HG03558 (cell line): ENCODE measurements around the gene MAGEL2.

Experiments
- ATAC-seq: cut with Tn5 transposase; IDR thresholded peaks from one replicate; pipeline ENCODE4 v1.9.1; 2021; ENCODE audit warnings: moderate number of reproducible peaks; ENCODE audit not compliant: unreplicated experiment; ENCODE audit errors: extremely low read depth

Gene MAGEL2

DNA sequence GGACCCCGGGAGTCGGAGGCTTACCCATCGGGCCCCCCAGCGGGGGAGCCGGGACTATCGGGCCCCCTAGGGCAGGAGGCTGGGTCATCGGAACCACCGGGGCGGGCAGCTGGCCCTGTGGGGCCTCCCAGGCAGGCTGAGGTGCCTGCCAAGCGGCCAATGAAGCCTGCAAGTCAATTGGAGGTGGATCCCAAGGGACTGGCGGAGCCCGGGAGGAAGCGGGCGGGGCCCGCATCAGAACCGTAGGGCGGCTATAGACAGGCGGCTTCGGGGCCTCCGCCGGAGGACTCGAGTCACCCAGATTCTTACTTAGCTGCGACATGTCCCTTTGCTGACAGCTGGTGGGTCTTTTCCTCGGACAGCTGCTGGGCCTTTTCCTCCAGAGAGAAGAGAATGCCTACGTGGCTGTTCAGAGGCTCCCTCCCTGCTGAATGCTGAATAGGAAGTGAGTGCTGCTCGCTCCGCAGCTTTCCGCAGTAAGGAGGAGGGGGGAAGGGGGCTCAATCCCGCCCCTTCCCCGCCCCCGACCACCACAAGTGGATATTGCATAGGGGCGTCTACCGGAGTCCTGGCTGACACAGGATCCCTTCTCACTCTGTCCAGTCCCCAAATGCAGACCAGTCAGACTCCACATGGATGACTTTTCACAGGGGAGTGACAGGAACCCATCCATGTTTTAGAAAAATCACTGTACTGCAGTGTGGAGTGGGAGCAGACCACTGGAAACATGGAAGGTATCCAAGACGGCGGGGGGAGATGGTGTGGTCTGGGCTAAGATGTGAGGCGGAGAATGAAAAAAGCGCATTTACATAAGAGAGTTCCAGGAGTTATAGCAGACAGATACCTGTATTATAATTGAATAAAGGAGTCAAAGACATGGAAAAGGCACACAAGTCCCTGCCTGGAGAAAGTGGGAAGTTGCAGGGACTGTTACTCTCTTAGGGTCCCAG lies at the start of gene MAGEL2:
Gene MAGEL2, minus strand, starts transcription at position 447 of the 950 bp plus-strand sequence. Its CDS starts 125 bp downstream, at position 322.
- ATAC-seq: no peak

DNA sequence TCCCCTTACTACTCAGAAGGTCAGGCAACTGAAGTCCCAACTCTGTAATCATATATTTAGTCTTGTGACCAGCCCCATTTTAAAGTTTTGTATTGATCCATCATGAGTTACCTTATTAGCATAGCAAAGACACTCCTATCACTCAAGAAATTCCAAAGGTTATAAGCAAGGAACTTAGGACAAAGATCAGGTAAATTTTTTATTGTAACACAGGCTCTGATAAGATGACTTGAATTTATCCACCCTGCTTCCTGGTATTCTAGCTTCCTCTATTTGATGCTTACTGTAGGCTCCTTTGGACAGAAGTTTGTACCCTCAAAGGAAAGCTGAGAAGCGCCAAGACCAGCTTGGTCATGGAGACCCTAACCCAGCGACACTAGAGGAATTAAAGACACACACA lies 47.6 kb upstream of the MAGEL2 start:
- no peak for ATAC-seq

DNA sequence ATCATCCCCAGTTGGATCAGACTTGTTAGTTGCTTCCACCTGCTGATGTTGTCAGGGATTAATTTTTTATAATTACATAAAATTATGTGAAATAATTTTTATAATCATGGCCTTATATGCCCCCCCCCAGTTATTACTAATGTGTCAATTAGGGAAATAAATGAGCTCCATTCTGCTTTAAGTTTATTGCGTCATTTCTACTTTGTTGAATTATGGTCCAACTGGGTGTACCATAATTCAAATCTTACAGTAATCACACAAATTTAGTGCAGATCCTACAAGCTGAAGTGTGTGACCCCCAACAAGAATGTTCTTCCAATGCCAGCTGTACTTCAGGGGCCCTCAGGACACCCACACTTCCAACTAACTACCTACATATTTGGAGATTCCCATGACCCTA lies 46.9 kb upstream of the MAGEL2 start:
- no peak for ATAC-seq

DNA sequence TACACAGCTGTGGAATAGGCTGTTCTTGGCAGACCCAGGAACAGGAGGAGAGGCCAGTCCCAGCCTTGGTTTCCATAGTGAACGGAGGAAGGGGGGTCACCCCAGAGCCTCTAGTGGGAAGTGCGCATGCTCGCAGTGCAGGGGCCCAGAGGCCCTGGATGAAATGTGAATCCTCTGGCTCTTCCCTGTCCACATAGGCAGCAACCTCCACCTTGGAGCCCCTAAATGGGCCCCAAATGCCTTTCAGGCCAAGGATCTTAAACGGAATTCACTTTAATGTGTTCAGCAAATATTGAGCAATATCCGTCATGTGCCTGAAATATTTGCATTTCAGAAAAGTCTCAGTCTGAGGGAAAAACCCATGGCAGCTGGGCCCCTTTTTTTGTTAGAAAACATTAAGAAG lies 42.8 kb upstream of the MAGEL2 start:
- ATAC-seq: no peak

DNA sequence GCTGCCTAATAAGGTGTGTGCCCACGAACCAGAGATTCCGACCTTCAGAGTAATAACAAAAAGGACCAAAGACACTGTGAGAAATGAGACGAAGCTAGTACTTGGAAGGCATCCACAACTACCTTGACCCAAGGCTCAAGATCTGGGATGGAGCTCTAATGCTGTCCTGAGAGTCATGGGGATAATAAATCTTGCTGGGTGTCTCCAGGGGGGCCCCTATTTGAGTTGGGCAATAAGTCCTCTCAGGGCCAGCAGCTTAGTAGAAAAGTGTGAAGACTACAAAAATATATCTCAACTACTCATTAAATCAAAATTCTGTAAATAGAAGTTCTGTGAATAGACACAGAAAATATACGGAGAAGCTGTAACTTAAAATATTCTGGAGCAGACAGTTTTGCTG lies 42.3 kb upstream of the MAGEL2 start:
- ATAC-seq: no peak

DNA sequence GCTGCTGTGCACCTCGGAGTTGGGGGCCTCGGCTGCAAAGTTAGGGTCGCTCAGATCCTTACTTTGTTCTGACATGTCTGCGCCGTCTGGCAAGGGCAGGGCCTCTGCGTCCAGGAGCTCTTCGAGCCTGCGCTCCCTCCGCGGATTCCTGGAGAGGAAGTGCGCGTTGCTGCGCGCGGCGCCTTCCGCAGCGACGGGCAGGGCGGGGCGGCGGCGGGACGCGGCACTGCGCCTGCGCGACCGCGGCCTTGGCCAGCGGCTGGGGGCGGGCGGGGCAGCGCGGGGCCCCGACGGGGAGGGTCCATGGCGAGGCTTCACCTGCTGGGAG lies 39.4 kb upstream of the MAGEL2 start, which contains the start of gene NDN:
Gene NDN, minus strand, starts transcription at position 163 of the 328 bp plus-strand sequence. Its CDS starts 88 bp downstream, at position 75.
- no peak for ATAC-seq

DNA sequence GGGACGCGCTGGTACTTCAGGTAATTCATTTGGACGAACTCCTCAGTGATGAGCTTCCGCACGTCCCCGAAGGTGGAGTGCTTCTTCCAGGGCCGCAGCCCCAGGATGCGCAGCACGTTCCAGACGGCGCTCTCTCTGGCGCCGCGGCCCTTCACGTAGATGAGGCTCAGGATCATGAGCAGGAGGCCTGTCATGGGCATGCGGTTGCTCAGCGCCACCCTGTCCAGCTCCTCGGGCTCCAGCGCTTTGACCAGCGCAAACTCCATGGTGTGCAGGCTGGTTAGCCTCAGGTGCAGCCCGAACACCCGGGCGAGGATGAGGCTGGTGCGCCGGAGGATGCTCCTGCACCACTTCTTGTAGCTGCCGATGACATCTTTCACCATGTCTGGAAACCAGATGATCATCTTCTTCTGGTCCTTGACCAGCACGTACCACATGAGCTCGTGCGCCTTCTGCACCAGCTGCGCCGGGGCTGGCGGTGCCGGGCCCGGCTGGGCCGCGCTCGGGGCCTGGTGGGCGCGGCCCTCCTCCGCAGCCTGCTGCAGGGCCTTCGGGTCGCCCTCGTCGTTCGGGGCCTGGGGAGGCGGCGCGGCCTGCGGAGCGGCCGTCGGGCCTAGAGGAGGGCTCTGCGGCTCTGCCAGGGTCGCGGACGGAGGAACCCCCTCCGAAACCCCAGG lies 38.9 kb upstream of the MAGEL2 start:
- no peak for ATAC-seq

DNA sequence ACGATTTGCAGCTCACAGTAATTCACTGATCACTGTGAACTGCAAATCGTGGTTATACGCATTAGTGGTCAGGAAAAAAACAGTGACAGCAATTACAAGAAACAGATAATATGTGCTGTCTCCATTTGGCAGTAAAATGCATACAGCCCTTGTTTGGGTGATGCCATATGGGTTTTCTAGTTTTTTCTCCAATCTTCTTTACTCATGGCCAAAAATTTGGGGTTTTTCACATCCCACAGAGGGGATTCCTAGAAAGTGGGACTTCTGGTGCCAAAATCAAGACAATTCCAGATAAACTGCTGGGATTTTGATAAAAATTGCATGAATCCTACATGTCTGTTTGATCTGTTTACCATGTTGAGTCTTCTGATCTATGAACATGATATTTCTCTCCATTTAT lies 23.8 kb upstream of the MAGEL2 start:
- no peak for ATAC-seq

DNA sequence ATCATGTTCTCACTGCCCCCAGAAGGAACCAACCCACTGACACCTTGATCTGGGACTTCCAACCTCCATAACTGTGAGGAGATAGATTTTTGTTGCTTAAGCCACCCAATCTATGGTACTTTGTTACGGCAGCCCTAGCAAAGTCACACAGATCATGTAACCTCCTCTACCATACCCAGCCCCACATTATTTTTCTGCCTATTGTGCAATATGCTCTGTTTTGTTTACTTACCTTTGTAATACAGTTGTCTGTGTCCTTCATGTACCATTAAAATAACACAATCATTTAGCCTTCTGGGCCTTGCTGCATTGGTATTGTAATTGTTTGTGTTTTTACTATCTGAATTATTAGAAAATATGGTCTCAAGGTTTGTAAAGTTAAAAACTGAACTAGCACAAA lies 23.3 kb upstream of the MAGEL2 start:
- no peak for ATAC-seq

DNA sequence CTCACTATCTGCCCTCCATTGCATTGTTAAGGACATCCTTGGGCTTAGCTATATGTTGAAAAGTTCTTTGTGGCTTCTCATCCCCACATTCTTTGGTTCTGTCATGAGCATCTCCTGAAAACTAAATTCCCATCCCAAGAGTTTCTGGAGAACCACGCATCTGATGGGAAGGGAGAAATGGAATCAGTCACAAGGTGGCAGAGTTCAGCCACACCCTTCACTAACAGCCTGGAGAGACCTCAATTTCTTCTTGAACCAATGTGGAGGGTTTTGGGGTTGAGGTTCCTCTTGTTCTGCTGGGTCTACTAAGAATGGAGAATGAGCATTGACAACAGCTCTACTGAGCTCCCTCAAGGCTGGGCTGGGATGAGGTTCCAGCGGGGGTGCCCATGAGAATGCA lies 15.6 kb upstream of the MAGEL2 start:
- ATAC-seq: no peak

DNA sequence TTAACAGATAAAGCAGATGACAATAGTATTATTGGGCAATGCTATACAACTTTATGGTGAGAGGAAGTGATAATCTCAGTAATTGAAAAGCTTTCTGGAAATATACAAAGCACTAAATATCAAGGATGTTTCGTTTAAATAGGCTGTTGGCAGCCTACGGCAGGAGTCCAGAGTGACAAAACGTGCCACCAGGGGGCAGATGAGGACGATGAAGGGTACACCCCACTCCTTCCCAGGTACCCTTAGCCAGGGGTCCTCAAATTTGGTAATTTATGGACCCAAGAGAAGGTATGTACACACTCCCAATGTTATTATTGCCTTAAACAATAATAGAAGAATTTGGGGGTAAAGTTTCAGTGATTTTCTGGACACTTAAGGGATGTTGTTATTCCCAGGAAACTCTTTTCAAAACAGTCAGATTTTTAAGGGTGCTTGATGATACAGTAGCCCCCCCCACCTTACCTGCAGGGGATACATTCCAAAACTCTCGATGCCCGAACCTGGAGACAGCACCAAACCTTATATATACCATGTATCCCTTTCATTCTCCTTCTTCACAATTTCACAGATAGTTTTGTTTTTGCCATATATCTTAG lies 1.4 kb upstream of the MAGEL2 start:
- ATAC-seq: no peak

DNA sequence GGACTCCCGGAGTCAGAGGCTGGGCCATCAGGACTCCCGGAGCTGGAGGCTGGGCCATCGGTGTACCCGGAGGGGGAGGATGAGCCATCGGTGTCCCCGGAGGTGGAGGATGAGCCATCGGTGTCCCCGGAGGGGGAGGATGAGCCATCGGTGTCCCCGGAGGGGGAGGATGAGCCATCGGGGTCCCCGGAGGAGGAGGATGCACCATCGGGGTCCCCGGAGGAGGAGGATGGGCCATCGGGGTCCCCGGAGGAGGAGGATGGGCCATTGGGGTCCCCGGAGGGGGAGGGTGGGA lies 719 bp downstream of the MAGEL2 start:
- ATAC-seq: no peak

DNA sequence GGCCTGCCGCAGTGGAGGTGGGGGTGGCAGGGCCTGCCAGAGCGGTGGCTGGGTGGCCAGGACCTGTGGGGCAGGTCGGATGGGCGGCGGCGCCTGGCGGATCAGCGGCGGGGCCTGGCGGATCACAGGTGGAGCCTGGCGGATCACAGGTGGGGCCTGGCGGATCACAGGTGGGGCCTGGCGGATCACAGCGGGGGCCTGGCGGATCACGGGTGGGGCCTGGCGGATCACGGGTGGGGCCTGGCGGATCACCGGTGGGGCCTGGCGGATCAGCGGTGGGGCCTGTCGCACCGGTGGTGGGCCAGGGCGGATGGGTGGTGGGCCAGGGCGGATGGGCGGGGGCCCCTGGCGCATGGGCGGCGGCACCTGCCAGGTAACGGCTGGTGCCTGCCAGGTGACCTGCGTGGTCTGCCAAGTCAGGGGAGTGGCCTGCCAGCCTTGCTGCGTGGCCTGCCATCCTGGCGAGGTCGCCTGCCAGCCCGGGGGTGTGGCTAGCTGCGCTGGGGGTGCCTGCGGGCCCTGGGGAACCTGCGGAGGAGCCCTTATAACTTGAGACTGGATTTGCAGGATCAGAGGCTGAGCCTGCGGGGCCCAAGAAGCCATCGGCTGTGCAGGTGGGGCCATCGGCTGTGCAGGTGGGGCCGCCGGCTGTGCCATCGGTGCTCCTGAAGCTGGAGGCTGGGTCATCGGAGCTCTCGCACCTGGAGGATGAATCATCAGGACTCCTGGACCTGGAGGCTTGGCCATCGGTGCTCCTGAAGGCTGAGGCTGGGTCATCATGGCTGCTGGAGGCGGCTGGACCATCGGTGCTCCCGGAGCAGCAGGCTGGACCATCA lies 1.3 kb downstream of the MAGEL2 start:
- ATAC-seq: no peak

DNA sequence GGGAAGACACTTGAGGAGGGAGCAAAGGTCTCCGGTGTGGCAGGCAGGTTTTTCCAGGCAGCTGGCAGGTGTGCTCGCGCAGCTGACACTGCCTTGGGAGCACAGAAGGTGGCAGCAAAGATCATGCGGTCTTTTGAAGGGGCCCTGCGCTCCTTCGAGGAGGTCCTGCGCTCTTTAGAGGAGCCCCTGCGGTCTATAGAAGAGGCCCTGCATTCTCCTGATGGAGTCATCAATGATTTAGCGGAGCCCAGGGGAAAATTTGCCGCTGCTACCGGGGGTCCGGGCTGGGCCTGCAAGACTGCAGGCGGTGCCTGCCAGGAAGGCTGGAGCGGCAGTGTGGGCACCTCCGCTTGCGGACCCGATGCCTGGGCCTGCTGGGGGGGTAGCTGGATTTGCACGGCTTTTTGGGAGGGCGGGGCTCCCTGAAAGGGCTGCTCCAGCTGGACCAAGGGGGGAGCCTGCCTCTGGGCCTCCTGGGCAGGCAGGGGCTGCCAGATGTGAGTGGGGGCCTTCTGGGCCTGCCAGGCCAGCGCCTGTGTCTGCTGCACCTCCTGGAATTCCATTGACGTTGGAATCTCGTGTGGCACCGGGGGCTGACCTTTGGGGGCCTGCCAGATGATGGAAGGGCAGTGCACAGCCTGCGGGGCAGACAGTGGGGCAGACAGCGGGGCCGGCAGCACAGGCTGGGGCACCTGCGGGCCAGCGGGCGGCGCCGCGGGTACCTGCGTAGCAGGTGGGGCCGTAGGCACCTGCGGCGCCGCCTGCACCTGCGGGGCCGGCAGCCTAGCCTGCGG lies 2.1 kb downstream of the MAGEL2 start:
- ATAC-seq: no peak

DNA sequence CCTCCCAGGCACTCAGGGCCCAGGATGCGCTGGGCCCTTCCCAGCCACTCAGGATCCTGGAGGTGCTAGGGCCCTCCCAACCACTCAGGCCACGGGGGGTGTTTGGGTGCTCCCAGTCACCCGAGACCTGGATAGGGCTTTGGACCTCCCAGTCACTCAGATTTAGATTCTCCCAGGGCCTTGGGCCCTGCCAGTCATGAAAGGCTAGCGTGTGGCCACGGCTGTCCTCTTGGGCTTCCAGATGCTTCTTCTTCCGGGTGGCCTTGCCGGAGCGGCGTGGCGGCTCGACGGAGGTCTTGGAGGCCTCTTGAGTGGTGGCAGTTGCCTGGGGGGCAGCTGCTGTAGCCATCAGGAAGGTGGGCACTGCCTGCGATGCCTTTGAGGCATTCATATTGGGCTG lies 2.8 kb downstream of the MAGEL2 start:
- no peak for ATAC-seq

DNA sequence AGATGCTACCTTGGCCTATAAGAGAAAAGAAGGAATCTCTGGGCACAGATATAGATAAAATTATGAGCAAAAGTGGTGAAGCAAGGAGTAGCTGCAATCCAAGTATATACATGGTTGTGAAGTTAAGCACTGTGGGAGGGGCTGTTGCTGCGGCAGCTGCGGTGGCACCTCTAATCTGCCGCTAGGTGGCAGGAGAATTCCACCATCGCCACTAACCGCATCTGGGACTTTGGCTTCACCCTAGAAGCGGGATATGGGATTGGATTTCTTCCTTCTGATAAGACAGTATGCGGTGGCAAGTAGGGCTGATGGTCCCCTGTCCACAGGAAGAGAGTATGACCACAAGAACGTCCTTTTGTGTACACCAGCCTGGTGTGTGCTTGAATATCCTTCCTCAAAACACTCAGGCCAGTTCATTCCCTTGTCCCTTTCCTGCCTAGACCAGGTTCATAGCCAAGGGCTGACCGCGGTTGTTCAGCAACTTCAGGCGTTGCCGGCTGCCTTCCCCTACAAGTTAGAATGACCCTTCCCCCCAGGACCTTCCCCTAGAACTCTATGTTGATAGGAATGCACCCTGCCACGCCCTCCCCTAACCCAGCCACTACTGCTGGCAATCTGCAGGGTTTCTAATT lies 5.1 kb downstream of the MAGEL2 start:
- ATAC-seq: no peak

DNA sequence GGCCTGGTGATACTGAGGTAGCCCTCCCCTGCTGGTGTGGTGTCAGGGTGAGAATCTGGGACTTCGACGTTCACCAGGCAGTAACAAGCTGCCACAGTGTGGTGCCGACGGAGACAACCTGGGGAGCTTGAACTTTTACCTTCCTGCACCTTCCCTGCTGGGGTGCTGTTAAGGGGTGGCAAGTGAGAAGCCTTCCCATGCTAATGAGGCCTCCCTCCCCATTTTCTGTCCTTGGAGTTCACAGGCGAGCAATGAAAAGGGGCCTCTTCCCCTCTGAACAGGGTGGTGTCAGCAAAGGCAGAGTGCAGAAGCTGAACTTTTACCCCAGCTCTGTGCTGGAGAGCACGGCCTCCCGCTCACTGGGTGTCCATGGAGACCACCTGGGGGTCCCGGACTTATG lies 13.5 kb downstream of the MAGEL2 start:
- ATAC-seq: no peak

DNA sequence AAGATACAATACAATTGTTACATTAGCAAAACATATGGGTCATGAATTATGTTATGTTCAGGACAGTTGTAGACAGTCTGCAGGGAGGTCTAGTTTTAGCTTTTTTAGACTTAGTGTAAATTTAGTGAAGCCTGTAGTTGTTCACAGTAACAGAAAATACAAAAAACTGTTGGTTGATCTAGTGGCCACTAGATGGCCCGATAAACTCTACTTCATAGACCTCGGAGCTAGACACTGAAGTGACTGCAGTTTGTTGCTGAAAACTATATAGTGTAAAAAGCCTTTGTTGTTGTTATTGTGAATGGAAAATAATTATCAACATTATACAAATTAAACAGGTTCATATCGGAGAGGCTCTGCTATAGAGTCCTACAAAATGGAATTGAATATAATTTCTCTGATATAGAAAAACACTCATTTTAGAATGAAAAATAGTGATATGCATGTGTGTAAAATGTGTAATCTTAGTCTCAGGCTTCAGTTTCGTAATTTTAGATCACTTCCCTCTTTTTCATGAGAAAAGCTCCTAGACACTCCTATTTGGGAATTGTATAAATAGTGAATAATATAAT lies 18.3 kb downstream of the MAGEL2 start:
- ATAC-seq: no peak

DNA sequence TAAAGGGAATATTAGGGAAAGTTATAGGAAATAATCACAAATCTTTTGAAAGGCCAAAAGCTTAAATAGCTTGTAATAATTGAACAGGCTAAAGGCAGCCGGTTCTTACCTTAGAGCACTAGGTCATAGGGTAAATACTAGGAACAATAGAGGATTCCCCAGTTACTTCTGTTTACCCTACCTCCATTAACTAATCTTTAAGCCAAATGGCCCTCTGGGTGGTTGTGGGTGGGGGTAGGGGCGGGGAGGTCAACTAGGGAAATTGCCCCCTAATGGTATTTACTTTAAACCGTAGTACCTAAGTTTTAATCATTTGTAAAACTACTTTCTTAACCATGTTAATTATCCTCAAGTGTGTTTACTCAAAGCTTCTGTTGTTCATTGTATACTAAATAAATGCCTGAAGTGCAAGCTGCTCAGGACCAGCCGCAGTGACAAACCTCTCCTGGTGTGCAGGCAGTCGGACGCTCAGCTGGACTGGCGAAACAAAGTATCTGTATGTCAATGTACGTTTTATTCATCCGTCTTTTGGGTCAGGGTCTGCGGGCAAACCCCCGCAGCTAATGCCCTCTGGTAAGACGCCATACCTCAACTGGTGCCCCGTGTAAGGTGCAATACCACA lies 18.9 kb downstream of the MAGEL2 start:
- ATAC-seq: no peak
